Measurements from ENCODE around the gene CEBPZOS. TPM values are rescaled to one million over a fixed set of nuclear protein-coding genes. Genes with fewer than 3 reads are reported as not detected.
A peak's percentile ranks its signal among the peaks of the same experiment; 100 is the strongest.

Gene CEBPZOS
- total and polyA plus RNA-seq, 9 of the 15 experiments (the other 6 are each of a cell fraction or from before 2014, with no cell fraction given): 21.7 to 64.8 (median 46.7) TPM

DNA sequence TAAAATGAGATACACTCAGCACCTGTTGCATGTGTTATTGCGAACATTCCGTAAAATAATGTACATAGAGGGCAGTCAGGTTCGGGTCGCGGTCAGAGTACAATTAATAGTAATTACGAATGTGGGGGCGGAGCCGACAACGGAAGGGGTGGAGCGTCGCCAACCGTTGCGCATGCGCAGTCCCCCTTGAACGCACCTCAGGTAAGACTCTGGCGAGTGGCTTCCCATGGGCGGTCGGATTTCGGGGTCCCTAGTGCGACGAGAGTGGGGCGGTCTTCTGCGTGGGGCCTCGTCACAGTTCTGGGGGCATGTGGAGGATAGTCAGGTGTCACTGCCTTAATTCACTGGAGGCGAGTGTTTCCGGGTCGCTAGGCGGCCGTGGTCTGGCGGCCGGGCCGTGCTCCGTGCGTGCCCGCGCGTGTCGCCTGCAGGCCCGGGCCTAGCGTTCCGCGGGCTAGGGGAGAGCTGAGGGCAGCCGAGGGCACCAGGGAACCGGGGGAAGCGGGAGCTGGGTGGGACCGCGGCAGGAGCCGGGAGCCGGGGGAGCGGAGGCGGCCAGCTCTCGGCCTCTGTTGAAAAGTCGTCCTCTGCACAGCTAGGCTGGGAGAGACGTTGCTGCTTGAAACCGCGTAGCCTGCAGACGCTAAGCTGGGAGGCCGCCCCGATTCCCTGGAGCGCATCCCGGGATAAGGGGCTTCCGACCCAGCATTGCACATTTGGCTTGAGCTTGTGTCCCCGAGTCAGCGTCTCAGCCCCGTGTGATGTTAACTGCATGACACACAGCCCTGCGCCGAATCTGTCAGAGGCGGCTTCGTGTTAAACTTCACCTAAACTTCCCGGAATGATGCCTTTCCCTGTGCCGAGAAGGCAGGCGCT is at the start of gene CEBPZOS (continued):
- TF ChIP-seq CEBPZ (IDR thresholded peaks at IDR 0.05; ENCODE audit: borderline replicate concordance, low read depth, low read length): no peak
- no peak for TF ChIP-seq PATZ1 (CRISPR knock-in tag; IDR thresholded peaks at IDR 0.05; ENCODE audit: borderline replicate concordance)
- TF ChIP-seq ZNF445 (CRISPR knock-in tag; IDR thresholded peaks at IDR 0.05; ENCODE audit: low read depth): no peak
- TF ChIP-seq KDM1A (IDR thresholded peaks at IDR 0.05): no peak
- no peak for TF ChIP-seq ZNF395 (CRISPR knock-in tag; IDR thresholded peaks at IDR 0.05)
- TF ChIP-seq TRIM24 (IDR thresholded peaks at IDR 0.05): no peak
- no peak for TF ChIP-seq CBFB (CRISPR knock-in tag; IDR thresholded peaks at IDR 0.05)
- no peak for TF ChIP-seq SAFB2 (IDR thresholded peaks at IDR 0.05; ENCODE audit: borderline replicate concordance, low read depth, low read length, severe bottlenecking)
- 0 out of 2 replicates have a peak, but pooled peaks have one; percentile 53 for TF ChIP-seq NR2F6 (CRISPR knock-in tag; IDR thresholded peaks at IDR 0.05)
- TF ChIP-seq ZNF41 (CRISPR knock-in tag; conservative IDR thresholded peaks at IDR 0.05): 0 out of 2 replicates have a peak, but pooled peaks have one; percentile 43
- no peak for TF ChIP-seq RUNX1 (IDR thresholded peaks at IDR 0.05; ENCODE audit: low read depth)
- no peak for TF ChIP-seq ZNF780A (CRISPR knock-in tag; IDR thresholded peaks at IDR 0.05)
- TF ChIP-seq NR0B1 (IDR thresholded peaks at IDR 0.05; ENCODE audit: partially characterized antibody): no peak
- 0 out of 4 replicates have a peak, but pooled peaks of 1 of the 2 experiments have one; percentile 47 for TF ChIP-seq SRF (CRISPR knock-in tag; IDR thresholded peaks at IDR 0.05)
- TF ChIP-seq RB1 (IDR thresholded peaks at IDR 0.05; ENCODE audit: low read depth): no peak
- no peak for TF ChIP-seq CCAR2 (IDR thresholded peaks at IDR 0.05; ENCODE audit: low read depth, low read length)
- TF ChIP-seq ZBTB7A (IDR thresholded peaks at IDR 0.05; ENCODE audit: borderline replicate concordance, control insufficient read depth, low read depth, low read length): no peak; the same call in 1 of the 2 replicates
